Mammary microvascular endothelial cell (primary cell): Measurements from ENCODE around the gene OR1A2. TPM values are rescaled to one million over a fixed set of nuclear protein-coding genes. Genes with fewer than 3 reads are reported as not detected.

Experiments used
- total RNA-seq: library from RNA; depleted of rRNA; stranded (reverse); fragments of >200 nt; gene quantifications from 2 replicates; pipeline ENCODE4 v1.2.3, GENCODE V29; 2015

The OR1A2 gene, protein sequence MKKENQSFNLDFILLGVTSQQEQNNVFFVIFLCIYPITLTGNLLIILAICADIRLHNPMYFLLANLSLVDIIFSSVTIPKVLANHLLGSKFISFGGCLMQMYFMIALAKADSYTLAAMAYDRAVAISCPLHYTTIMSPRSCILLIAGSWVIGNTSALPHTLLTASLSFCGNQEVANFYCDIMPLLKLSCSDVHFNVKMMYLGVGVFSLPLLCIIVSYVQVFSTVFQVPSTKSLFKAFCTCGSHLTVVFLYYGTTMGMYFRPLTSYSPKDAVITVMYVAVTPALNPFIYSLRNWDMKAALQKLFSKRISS
- total RNA-seq = not detected in 2 replicates

DNA sequence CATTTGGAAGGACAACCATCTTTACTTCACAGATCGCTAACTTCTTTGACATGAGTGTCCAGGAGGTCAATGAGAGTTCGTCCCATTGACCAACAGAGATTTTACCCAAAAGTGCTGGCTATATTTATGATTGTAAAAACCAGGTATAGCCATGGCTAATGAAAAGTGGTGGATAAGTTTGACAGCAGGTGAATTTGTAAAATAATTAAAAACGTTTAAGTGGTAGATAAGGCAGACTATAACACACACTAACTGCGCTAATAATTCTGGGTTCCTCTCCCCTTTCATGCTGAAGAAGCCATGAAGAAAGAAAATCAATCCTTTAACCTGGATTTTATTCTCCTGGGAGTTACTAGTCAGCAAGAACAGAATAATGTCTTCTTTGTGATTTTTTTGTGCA lies at the start of gene OR1A2:
OR1A2 (plus strand) TSS at position 301 of the 400 bp plus-strand sequence; CDS start at position 301, 0 bp downstream.

DNA sequence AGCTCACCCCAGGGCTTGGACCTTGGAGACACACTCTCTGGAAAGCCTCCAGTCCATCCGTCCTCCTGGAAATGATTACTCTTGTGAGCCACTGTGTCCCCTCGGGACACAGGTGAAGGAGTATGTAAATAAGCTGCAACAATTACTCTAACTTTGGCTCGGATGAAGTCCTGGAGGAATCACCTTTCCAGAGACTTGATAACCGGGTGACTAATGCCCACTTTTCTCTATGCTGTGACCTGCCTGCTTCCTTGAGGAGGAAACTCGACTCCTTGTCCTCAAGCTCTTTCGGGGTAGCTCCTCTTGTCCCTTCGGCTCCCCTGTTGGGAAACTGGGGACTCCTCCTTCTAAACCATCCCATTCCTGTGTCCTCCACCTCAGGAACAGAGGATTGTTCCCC lies 10.0 kb downstream of the OR1A2 start, which contains the start of gene OR1A1:
OR1A1 (plus strand) TSS at position 301 of the 400 bp plus-strand sequence. CDS start 7,954 bp downstream, outside the sequence.

Other genes with a start within 250 kb of the OR1A2 start
- gene OR1D5, start 133.9 kb upstream of the OR1A2 start, total RNA-seq = not detected in 2 replicates
- not detected in 2 replicates for gene OR1D2, start 93.1 kb upstream of the OR1A2 start, total RNA-seq
- not detected in 2 replicates for gene OR1G1, start 70.0 kb upstream of the OR1A2 start, total RNA-seq
- gene OR1A1, start 10.1 kb downstream of the OR1A2 start, total RNA-seq = not detected in 2 replicates
- not detected in 2 replicates for gene OR3A1, start 100.8 kb downstream of the OR1A2 start, total RNA-seq
- not detected in 2 replicates for gene OR3A2, start 188.8 kb downstream of the OR1A2 start, total RNA-seq
- gene OR1E1, start 200.9 kb downstream of the OR1A2 start, total RNA-seq = not detected in 2 replicates
- not detected in 2 replicates for gene OR3A3, start 213.9 kb downstream of the OR1A2 start, total RNA-seq
- gene OR1E2, start 236.3 kb downstream of the OR1A2 start, total RNA-seq = not detected in 2 replicates